PC-3 (cell line): Measurements from ENCODE around the gene OR2M5. TPM values are rescaled to one million over a fixed set of nuclear protein-coding genes. Genes with fewer than 3 reads are reported as not detected.

Experiments used
- ATAC-seq: fragments of 200-7000 bp; cut with Tn5 transposase; 2 replicates; pipeline ENCODE4 v1.9.1; 2020; ENCODE audit warnings: mild to moderate bottlenecking, moderate library complexity
- Bru-seq: library from RNA; stranded (reverse); fragments of 400-500 nt; gene quantifications from one replicate; lab custom pipeline; 2021; lab: Mats Ljungman, UMichigan
- BruChase-seq, 2 experiments: library from RNA; stranded (reverse); fragments of 400-500 nt; gene quantifications; one replicate each; lab custom pipeline; 2021; lab: Mats Ljungman, UMichigan
- BruUV-seq: library from RNA; stranded (reverse); fragments of 400-500 nt; replicated peaks from 2 replicates; lab custom pipeline; 2021; lab: Mats Ljungman, UMichigan
- CTCF ChIA-PET: fragments of 300-600 bp; sonication (Branson Sonifier 250); formaldehyde crosslinking; loops from one replicate; lab custom pipeline; 2022; ENCODE audit warnings: antibody characterized with exemption; lab: Charles Lee
- POLR2A ChIA-PET: fragments of 300-600 bp; sonication (Branson Sonifier 250); formaldehyde crosslinking; loops from one replicate; lab custom pipeline; 2022; ENCODE audit warnings: antibody characterized with exemption; ENCODE audit not compliant: unreplicated experiment; lab: Charles Lee
- DNase-seq: peaks from one replicate; pipeline ENCODE4 v3.0.0-alpha.2; 2015
- H2AFZ ChIP-seq: fragments of 300-600 bp; sonication (generic); 2 replicates; pipeline ENCODE4 v1.6.0; 2016; ENCODE audit warnings: antibody characterized with exemption, low read length
- H3F3A ChIP-seq: fragments of 300-600 bp; sonication (generic); one replicate; pipeline ENCODE4 v1.6.0; 2017; ENCODE audit warnings: antibody characterized with exemption, low read length, control low read depth, mild to moderate bottlenecking; ENCODE audit not compliant: unreplicated experiment
- H3K27ac ChIP-seq: fragments of 300-600 bp; sonication (generic); 2 replicates; pipeline ENCODE4 v1.5.1; 2016; ENCODE audit warnings: mild to moderate bottlenecking, low read length
- H3K27me3 ChIP-seq: fragments of 300-600 bp; sonication (generic); 2 replicates; pipeline ENCODE4 v1.6.1; 2016; ENCODE audit warnings: low read length, mixed read lengths
- H3K36me3 ChIP-seq: fragments of 300-600 bp; sonication (generic); 2 replicates; pipeline ENCODE4 v1.6.1; 2016; ENCODE audit warnings: low read depth, mixed run types, low read length, mixed read lengths
- H3K4me1 ChIP-seq: fragments of 300-600 bp; sonication (generic); 2 replicates; pipeline ENCODE4 v1.5.1; 2016; ENCODE audit warnings: low read length; ENCODE audit not compliant: insufficient read depth
- H3K4me2 ChIP-seq: fragments of 300-600 bp; sonication (generic); 2 replicates; pipeline ENCODE4 v1.6.0; 2016; ENCODE audit warnings: low read length
- H3K4me3 ChIP-seq: fragments of 300-600 bp; sonication (generic); 2 replicates; pipeline ENCODE4 v1.5.1; 2016; ENCODE audit warnings: mild to moderate bottlenecking, low read length, mixed read lengths
- H3K79me2 ChIP-seq: fragments of 300-600 bp; sonication (generic); 2 replicates; pipeline ENCODE4 v1.6.1; 2017; ENCODE audit warnings: low read length, mixed read lengths
- H3K9ac ChIP-seq: fragments of 300-600 bp; sonication (generic); 2 replicates; pipeline ENCODE4 v1.6.0; 2016; ENCODE audit warnings: mild to moderate bottlenecking, low read length
- H3K9me2 ChIP-seq: fragments of 300-600 bp; sonication (generic); replicated peaks from 2 replicates; pipeline ENCODE4 v1.6.1; 2016; ENCODE audit warnings: mixed run types, low read length, mixed read lengths
- H3K9me3 ChIP-seq: fragments of 300-600 bp; sonication (generic); 2 replicates; pipeline ENCODE4 v1.6.1; 2016; ENCODE audit warnings: low read length, mixed read lengths
- H4K20me1 ChIP-seq: fragments of 300-600 bp; sonication (generic); 2 replicates; pipeline ENCODE4 v1.6.1; 2016; ENCODE audit warnings: low read length, mixed read lengths
- EZH2 ChIP-seq: fragments of 300-600 bp; sonication (generic); IDR thresholded peaks from one replicate; pipeline ENCODE4 v1.6.1; 2017; ENCODE audit warnings: antibody characterized with exemption, mild to moderate bottlenecking, low read length; ENCODE audit not compliant: unreplicated experiment
- EZH2phosphoT487 ChIP-seq: fragments of 300-600 bp; sonication (generic); IDR thresholded peaks from 2 replicates; pipeline ENCODE4 v1.6.1; 2018; ENCODE audit warnings: mild to moderate bottlenecking, antibody characterized with exemption, low read length, borderline replicate concordance
- intact Hi-C: fragments of 100-400 bp; cut with micrococcal nuclease; formaldehyde crosslinking; loops from 2 replicates; pipeline ENCODE4 v1.9.0; 2023
- long read RNA-seq: library from polyadenylated mRNA; unstranded; transcript quantifications from one replicate; pipeline ENCODE4 v2.0.0, GENCODE V29; 2021; ENCODE audit not compliant: unreplicated experiment
- total RNA-seq: library from RNA; depleted of rRNA; stranded (reverse); fragments of >200 nt; gene quantifications from 2 replicates; pipeline ENCODE4 v1.2.3, GENCODE V29; 2014; rRNA removed
- TF ChIP-seq, protein P1 (sequence below): fragments of 300-600 bp; sonication (generic); conservative IDR thresholded peaks from 2 replicates; pipeline ENCODE4 v1.5.1; 2017; ENCODE audit warnings: antibody characterized with exemption, low read depth, mild to moderate bottlenecking, low read length

The OR2M5 gene, protein sequence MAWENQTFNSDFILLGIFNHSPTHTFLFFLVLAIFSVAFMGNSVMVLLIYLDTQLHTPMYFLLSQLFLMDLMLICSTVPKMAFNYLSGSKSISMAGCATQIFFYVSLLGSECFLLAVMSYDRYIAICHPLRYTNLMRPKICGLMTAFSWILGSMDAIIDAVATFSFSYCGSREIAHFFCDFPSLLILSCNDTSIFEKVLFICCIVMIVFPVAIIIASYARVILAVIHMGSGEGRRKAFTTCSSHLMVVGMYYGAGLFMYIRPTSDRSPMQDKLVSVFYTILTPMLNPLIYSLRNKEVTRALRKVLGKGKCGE
- total RNA-seq (not detected in 2 replicates), Bru-seq, nascent RNA (not detected), BruChase-seq, experiment 1, labeled RNA remaining after a 6-hour chase (not detected), BruChase-seq, experiment 2, labeled RNA remaining after a 2-hour chase (percentile 32 among the genes with signal in this experiment)
- long read RNA-seq = 0 reads

DNA sequence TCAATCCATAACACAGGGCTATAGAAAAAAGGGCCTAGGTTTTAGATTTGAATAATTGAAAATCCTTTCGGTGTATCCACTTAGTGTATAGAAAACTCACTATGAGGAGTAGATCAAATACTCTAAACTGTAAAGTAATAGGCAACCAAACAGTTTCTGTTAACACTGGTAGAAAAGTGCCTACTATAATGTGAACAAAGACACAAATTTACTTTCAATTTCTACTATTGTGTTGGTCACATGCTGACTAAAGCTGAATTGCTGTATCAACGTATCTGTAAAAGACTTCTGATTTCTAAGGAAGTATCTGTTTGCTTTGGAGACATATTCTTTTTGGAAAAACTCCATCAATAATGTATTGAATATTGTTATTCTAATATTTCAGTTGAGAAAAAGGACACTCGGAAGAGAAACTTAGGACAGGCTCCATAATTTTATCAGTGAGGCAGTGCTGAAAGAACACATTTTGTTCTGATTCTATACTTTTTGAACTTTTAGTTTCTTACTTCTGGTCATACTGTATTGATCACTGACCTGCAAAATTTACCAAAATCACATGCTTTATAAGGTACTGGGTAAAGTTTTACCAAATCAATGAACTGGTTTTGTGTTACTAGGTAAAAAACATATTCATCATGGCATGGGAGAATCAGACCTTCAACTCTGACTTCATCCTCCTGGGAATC is at the start of gene OR2M5:
Gene OR2M5, plus strand, starts transcription at position 636 of the 686 bp plus-strand sequence. Its CDS starts 0 bp downstream, at position 636.
- Histone ChIP-seq H3K27ac (peak within 1 kb of the TSS; percentile 1), H2AFZ (no peak within 1 kb of the TSS), H3K79me2 (no peaks in the 10 kb centered on the region), H3F3A (peaks cover 7% of the 10 kb centered on the region), H3K4me1 (peaks cover 42% of the 10 kb centered on the region), H3K4me2 (no peak within 1 kb of the TSS), H3K36me3 (no peaks in the 10 kb centered on the region), H3K9me2 (no peaks in the 10 kb centered on the region), H3K9ac (no peak within 1 kb of the TSS), H4K20me1 (no peaks in the 10 kb centered on the region), H3K27me3 (no peaks in the 10 kb centered on the region), H3K9me3 (0 out of 2 replicates have a peak, but pooled peaks cover 7% of the 10 kb centered on the region), H3K4me3 (no peak within 1 kb of the TSS)
- TF ChIP-seq, protein P1, sequence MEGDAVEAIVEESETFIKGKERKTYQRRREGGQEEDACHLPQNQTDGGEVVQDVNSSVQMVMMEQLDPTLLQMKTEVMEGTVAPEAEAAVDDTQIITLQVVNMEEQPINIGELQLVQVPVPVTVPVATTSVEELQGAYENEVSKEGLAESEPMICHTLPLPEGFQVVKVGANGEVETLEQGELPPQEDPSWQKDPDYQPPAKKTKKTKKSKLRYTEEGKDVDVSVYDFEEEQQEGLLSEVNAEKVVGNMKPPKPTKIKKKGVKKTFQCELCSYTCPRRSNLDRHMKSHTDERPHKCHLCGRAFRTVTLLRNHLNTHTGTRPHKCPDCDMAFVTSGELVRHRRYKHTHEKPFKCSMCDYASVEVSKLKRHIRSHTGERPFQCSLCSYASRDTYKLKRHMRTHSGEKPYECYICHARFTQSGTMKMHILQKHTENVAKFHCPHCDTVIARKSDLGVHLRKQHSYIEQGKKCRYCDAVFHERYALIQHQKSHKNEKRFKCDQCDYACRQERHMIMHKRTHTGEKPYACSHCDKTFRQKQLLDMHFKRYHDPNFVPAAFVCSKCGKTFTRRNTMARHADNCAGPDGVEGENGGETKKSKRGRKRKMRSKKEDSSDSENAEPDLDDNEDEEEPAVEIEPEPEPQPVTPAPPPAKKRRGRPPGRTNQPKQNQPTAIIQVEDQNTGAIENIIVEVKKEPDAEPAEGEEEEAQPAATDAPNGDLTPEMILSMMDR = no peak
- no peak for TF ChIP-seq EZH2phosphoT487
- no peak for TF ChIP-seq EZH2
- BruUV-seq = no TSS peak
- intact Hi-C loops = loop anchor here (5.0 kb wide), 1 partner anchor 87 kb away; no protein-coding TSS in a partner anchor
- CTCF ChIA-PET = no interaction called here
- ATAC-seq (no peak), DNase-seq (no peak)
- POLR2A ChIA-PET = no interaction called here

DNA sequence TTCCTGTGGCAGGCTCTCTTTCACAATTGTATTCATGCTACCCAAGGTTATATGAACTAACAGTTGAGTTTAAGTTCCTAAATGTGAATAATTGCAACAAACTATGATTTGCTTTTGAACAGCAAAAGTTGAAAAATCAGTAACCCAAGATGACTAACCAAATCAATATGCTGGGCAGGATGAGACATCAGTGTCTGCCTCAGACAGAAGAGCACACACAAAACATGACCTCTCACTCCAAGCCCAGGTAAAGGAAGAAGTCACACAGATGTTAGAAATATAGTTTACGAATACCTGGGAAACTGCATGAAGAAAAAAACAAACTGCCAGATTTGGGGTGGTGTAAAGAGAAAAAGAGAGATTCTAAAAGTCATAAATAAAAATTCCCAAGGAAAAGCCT is 46.4 kb upstream of the OR2M5 start:
- no peaks in the 10 kb centered on the region for H3K27me3 ChIP-seq
- peak; percentile 80 for ATAC-seq
- H2AFZ ChIP-seq = no peak overlapping the region
- intact Hi-C loops = no loop called here
- ChIA-PET CTCF (no interaction called here), POLR2A (no interaction called here)
- no peaks in the 10 kb centered on the region for H3K9me2 ChIP-seq
- H4K20me1 ChIP-seq = no peaks in the 10 kb centered on the region
- H3F3A ChIP-seq = no peaks in the 10 kb centered on the region
- no peak overlapping the region for H3K27ac ChIP-seq
- H3K79me2 ChIP-seq = no peaks in the 10 kb centered on the region
- TF ChIP-seq, protein P1 = no peak
- no peak for TF ChIP-seq EZH2
- TF ChIP-seq EZH2phosphoT487 = no peak
- H3K9me3 ChIP-seq = no peaks in the 10 kb centered on the region
- no peaks in the 10 kb centered on the region for H3K36me3 ChIP-seq
- 0 out of 2 replicates have a peak overlapping the region, but pooled peaks have one; percentile 0 for H3K4me2 ChIP-seq
- peak; percentile 58 for DNase-seq
- no peak overlapping the region for H3K9ac ChIP-seq
- H3K4me1 ChIP-seq = peaks cover 11% of the 10 kb centered on the region
- no TSS peak for BruUV-seq
- no peak overlapping the region for H3K4me3 ChIP-seq
